Heart right ventricle (tissue), 16 donors: ENCODE measurements around the gene QPCT. TPM values are rescaled to one million over a fixed set of nuclear protein-coding genes. Genes with fewer than 3 reads are reported as not detected.

Source experiments
- ATAC-seq, 8 donors: fragments of 200-7000 bp; cut with Tn5 transposase; one replicate each; pipeline ENCODE4 v1.9.1; 2020; ENCODE audit warnings: mild to moderate bottlenecking in 8 of 8, moderate library complexity in 8 of 8, moderate number of reproducible peaks in 1 of 8
- DNase-seq, 2 donors: peaks; one replicate each; pipeline ENCODE4 v3.0.0-alpha.2; 2020
- H3K27ac ChIP-seq, 10 donors: fragments of 200-600 bp; sonication (generic) in 2 of 10; one replicate each; pipeline versions ENCODE4 v1.5.0 to v1.8.0; 2020 to 2022; ENCODE audit warnings: mild to moderate bottlenecking in 3 of 10
- H3K27me3 ChIP-seq, 7 donors: fragments of 200-600 bp; one replicate each; pipeline ENCODE4 v1.8.0; 2021 to 2022; ENCODE audit warnings: mild to moderate bottlenecking in 2 of 7
- H3K36me3 ChIP-seq, 9 donors: fragments of 200-600 bp; sonication (generic) in 1 of 9; one replicate each; pipeline versions ENCODE4 v1.5.0 to v1.8.0; 2020 to 2022; ENCODE audit warnings: mild to moderate bottlenecking in 2 of 9
- H3K4me1 ChIP-seq, 9 donors: fragments of 200-600 bp; sonication (generic) in 1 of 9; one replicate each; pipeline versions ENCODE4 v1.5.0 to v1.8.0; 2020 to 2022; ENCODE audit warnings: mild to moderate bottlenecking in 4 of 9
- H3K4me3 ChIP-seq, 10 donors: fragments of 200-600 bp; sonication (generic) in 2 of 10; one replicate each; pipeline versions ENCODE4 v1.5.0 to v1.8.0; 2020 to 2022; ENCODE audit warnings: mild to moderate bottlenecking in 7 of 10, moderate library complexity in 2 of 10
- H3K9me3 ChIP-seq, 11 donors: fragments of 200-600 bp in 10 of 11; sonication (generic) in 2 of 11; one replicate each; pipeline versions ENCODE4 v1.5.0 to v1.8.0; 2013 to 2022; ENCODE audit warnings: mild to moderate bottlenecking in 2 of 11, control low read depth in 1 of 11, moderate library complexity in 1 of 11
- CTCF ChIP-seq, 9 donors: fragments of 200-600 bp; sonication (generic) in 2 of 9; IDR thresholded peaks; one replicate each; pipeline versions ENCODE4 v1.5.0 to v1.8.0; 2021 to 2022; ENCODE audit warnings: antibody characterized with exemption in 9 of 9, mild to moderate bottlenecking in 5 of 9, moderate library complexity in 1 of 9
- WGBS, 2 donors: extraction: QIAGEN DNeasy Blood & Tissue Kit; methylation state at CpG; one replicate each; pipeline ENCODE4 v1.1.7; 2013; ENCODE audit warnings: inconsistent platforms in 1 of 2; 5-methylcytosine and 5-hydroxymethylcytosine counted together
- intact Hi-C, 10 donors: fragments of 100-400 bp; cut with DNase I; formaldehyde crosslinking; loops; one replicate each; pipeline versions ENCODE4 v1.11.1 to v1.14.2; 2022
- polyA plus RNA-seq, 2 donors: library from polyadenylated mRNA; stranded (reverse); fragments of 200-250 nt; gene quantifications; one replicate each; pipeline ENCODE4 v1.2.3, GENCODE V29; 2013
- total RNA-seq, 10 donors: library from RNA; stranded (reverse); fragmentation: NEBNext Ultra II Directional in 3 of 10; extraction: Animal tissue kit (Norgen Biotek cat#: 25700) in 3 of 10; gene quantifications; one replicate each; pipeline versions ENCODE4 v1.2.1 to v1.2.4, GENCODE V29; 2021 to 2023
- donor health status: Arrhythmogenic right ventricular cardiomyopathy.
- donor health status: ischemic (EF 13 %, LVEDD 7.1; RV severe dilation, severe dysfunction).
- donor health status: healthy with polysubstance abuse.
- donor health status: DM: no; HTN: yes; CAD: no.
- donor health status: DM: no; HTN: no; CAD: no.
- donor health status: ischemic (EF 25% LVEDD 6.9; RV normal size, moderate dysfunction).
- donor health status: ischemic (EF 25% LVEDD 5.7; RV mildly dilated, moderate dysfunction).
- donor health status: healthy.
- donor health status: DM: yes; HTN: yes; CAD: no.
- donor health status: Ischemic cardiomyopathy.
- donor health status: ischemic (EF 35%, LVEDD 5.7; RV mildly dilated, moderate dysfunction).
- donor health status: nonischemic (EF 11% LVEDD 7.7; RV severe dilation, severe dysfunction).
- donor health status: DM: yes; HTN: yes; CAD: no.
- donor health status: PGD.
- donor health status: ischemic (EF 29% LVEDD 5.4; RV normal size, mild dysfunction).
- donor health status: nonischemic (EF 23%, LVEDD 6.1; RV moderate dilation, normal function).

The QPCT gene
- total and polyA plus RNA-seq, 12 donors: 0.54 to 8.1 (median 2.4) TPM

GRCh38 chr2:37330681-37331080, 13.7 kb upstream of the QPCT start:
- peaks cover 0 to 16% (median 8%) of the 10 kb centered on the region in 9 donors for H3K4me1 ChIP-seq
- intact Hi-C loops: no loop called here
- ATAC-seq: no peak
- H3K4me3 ChIP-seq: no peak overlapping the region
- no peak overlapping the region for H3K27ac ChIP-seq
- peaks cover 0 to 2% (median 0%) of the 10 kb centered on the region in 7 donors for H3K27me3 ChIP-seq
- no peaks in the 10 kb centered on the region for H3K9me3 ChIP-seq
- no peak for TF ChIP-seq CTCF (IDR thresholded peaks at IDR 0.05)
- no peaks in the 10 kb centered on the region for H3K36me3 ChIP-seq
- no peak for DNase-seq

- Histone ChIP-seq H3K4me3 (no peak overlapping the region), H3K27me3 (no peaks in the 10 kb centered on the region), H3K27ac (no peak overlapping the region), H3K36me3 (no peaks in the 10 kb centered on the region), H3K4me1 (peaks cover 0 to under 1% (median 0%) of the 10 kb centered on the region in 9 donors), H3K9me3 (no peaks in the 10 kb centered on the region)
- TF ChIP-seq CTCF (IDR thresholded peaks at IDR 0.05): no peak
- no peak for DNase-seq
- 92 to 97% methylated on average over 3 of the region's 3 CpGs for WGBS, 2 donors
- intact Hi-C loops: no loop called here
- ATAC-seq: no peak
Observed at GRCh38 chr2:37332560-37332959, 11.9 kb upstream of the QPCT start.

- no peak for TF ChIP-seq CTCF (IDR thresholded peaks at IDR 0.05)
- no peak for DNase-seq
- Histone ChIP-seq H3K9me3 (no peaks in the 10 kb centered on the region), H3K27ac (no peak overlapping the region), H3K4me1 (peaks cover 0 to 4% (median 0%) of the 10 kb centered on the region in 9 donors), H3K27me3 (no peaks in the 10 kb centered on the region), H3K4me3 (no peak overlapping the region), H3K36me3 (no peaks in the 10 kb centered on the region)
- ATAC-seq: no peak
- intact Hi-C loops: no loop called here
- WGBS, 2 donors: 63 to 64% methylated on average over 2 of the region's 2 CpGs
Observed at GRCh38 chr2:37333256-37333655, 11.2 kb upstream of the QPCT start.

- Histone ChIP-seq H3K4me3 (no peak overlapping the region), H3K9me3 (no peaks in the 10 kb centered on the region), H3K27me3 (no peaks in the 10 kb centered on the region), H3K27ac (no peak overlapping the region), H3K4me1 (peaks cover 0 to 4% (median 0%) of the 10 kb centered on the region in 9 donors), H3K36me3 (no peaks in the 10 kb centered on the region)
- no peak for TF ChIP-seq CTCF (IDR thresholded peaks at IDR 0.05)
- ATAC-seq: no peak
- 92% methylated on average over 2 of the region's 2 CpGs for WGBS, 2 donors
- no peak for DNase-seq
- intact Hi-C loops: no loop called here
Observed at GRCh38 chr2:37335604-37336003, 8.8 kb upstream of the QPCT start.
